ENCODE data around the gene PSMB7.

GRCh38 chr9:124370896-124371582 lies 44.2 kb downstream of the PSMB7 start:
- TF ChIP-seq CTCF (conservative IDR thresholded peaks at IDR 0.05 in 1 of 2, IDR thresholded peaks at IDR 0.05 in 1 of 2; ENCODE audit: low read depth in 1 of 2, low read length in 2 of 2) (no peak), EZH2 (IDR thresholded peaks at IDR 0.05; ENCODE audit: low read length, missing control alignments) (no peak)
